ENCODE results near the gene COMMD4. TPM values are rescaled to one million over a fixed set of nuclear protein-coding genes. Genes with fewer than 3 reads are reported as not detected.
"Not testable (repeated sequence)": the region's sequence is repeated elsewhere in the genome, so short reads cannot be mapped to it uniquely, and the experiment has no call there.

COMMD4 gene
- total RNA-seq, 3 donors from 2014 or later = 61.6 to 66.6 (median 63.6) TPM

DNA sequence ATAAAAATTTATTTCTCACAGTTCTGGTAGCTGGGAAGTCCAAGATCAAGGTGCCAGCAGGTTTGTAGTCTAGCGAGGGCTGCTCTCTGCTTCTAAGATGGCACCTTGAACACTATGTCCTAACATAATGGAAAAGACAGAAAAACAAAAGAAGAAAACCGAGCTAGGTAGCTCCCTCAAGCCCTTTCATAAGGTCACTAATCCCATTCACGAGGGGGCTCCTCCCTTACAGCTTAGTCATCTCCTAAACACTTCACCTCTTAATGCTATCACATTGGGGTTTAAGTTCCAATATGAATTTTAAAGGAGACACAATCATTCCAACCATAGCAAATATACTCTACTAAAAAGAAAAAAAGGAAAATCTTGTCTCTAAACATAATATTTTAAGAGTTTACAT, 29.7 kb upstream of the COMMD4 start:
- Histone ChIP-seq H3K27me3 (no peaks in the 10 kb centered on the region), H3K27ac (no peak overlapping the region), H3K4me1 (no peaks in the 10 kb centered on the region), H3K4me3 (no peak overlapping the region), H3K36me3 (no peaks in the 10 kb centered on the region), H3K9me3 (no peaks in the 10 kb centered on the region)
- no peak for DNase-seq (ENCODE audit: low spot score in 2 of 2)
- intact Hi-C loops (cut with DNase I; ENCODE audit: low total_unique reads) = no loop called here
- TF ChIP-seq POLR2AphosphoS5 (IDR thresholded peaks at IDR 0.05) (no peak), POLR2A (IDR thresholded peaks at IDR 0.05) (no peak)
- TF ChIP-seq, protein P1, sequence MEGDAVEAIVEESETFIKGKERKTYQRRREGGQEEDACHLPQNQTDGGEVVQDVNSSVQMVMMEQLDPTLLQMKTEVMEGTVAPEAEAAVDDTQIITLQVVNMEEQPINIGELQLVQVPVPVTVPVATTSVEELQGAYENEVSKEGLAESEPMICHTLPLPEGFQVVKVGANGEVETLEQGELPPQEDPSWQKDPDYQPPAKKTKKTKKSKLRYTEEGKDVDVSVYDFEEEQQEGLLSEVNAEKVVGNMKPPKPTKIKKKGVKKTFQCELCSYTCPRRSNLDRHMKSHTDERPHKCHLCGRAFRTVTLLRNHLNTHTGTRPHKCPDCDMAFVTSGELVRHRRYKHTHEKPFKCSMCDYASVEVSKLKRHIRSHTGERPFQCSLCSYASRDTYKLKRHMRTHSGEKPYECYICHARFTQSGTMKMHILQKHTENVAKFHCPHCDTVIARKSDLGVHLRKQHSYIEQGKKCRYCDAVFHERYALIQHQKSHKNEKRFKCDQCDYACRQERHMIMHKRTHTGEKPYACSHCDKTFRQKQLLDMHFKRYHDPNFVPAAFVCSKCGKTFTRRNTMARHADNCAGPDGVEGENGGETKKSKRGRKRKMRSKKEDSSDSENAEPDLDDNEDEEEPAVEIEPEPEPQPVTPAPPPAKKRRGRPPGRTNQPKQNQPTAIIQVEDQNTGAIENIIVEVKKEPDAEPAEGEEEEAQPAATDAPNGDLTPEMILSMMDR (IDR thresholded peaks at IDR 0.05) = no peak

DNA sequence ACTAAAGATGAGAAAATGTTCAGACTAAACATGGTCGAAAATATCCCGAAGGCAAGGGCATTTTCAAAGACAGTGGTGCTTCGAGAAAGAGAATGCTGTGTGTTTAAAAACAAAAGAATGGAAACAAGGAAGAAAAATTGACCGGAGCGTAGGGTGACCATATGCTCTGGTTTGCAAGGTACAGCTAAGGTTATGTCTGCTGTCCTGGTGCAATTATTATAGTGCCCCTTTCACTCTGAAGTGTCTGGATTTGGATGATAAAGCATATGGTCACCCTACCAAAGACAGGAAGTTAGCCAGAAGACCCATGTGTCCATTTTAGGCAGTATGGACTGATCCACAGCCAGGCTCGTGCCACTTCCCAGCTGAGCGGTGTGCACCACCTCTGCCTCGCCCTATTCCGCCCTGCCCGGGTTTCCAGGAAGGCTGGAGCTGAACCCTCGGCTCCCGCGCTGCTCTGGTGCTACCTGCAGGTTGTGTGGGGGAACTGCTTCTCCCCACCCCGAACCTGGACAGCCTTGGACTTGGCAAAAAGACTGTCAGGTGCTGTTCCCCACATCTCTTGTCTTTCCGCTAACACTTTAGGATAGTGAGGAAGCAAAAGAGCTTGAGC, 28.0 kb upstream of the COMMD4 start:
- TF ChIP-seq POLR2A (IDR thresholded peaks at IDR 0.05) = no peak
- TF ChIP-seq, protein P1 (IDR thresholded peaks at IDR 0.05) = peak in 1 of 3 donors; percentile 16
- Histone ChIP-seq H3K36me3 (no peaks in the 10 kb centered on the region), H3K9me3 (no peaks in the 10 kb centered on the region), H3K27me3 (no peaks in the 10 kb centered on the region), H3K4me1 (no peaks in the 10 kb centered on the region), H3K4me3 (no peak overlapping the region), H3K27ac (no peak overlapping the region)
- DNase-seq (ENCODE audit: low spot score in 2 of 2) = no peak
- intact Hi-C loops (cut with DNase I; ENCODE audit: low total_unique reads) = no loop called here

DNA sequence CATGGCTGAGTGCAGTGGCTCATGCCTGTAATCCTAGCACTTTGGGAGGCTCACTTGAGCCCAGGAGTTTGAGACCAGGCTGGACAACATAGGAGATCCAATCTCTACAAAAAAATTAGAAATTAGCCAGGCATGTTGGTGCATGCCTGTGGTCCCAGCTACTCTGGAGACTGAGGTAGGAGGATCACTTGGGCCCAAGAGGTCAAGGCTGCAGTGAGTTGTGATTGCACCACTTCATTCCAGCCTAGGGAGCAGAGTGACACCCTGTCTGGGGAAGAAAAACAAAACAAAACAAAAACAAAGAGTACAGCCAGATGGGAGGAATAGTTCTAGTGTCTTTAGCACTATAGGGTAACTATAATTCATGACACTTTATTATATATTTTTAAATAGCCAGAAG, 26.2 kb upstream of the COMMD4 start:
- no peaks in the 10 kb centered on the region for H3K9me3 ChIP-seq
- no peak overlapping the region for H3K27ac ChIP-seq
- intact Hi-C loops (cut with DNase I; ENCODE audit: low total_unique reads) = no loop called here
- no peaks in the 10 kb centered on the region for H3K27me3 ChIP-seq
- H3K36me3 ChIP-seq = no peaks in the 10 kb centered on the region
- no peak for DNase-seq (ENCODE audit: low spot score in 2 of 2)
- TF ChIP-seq POLR2A (IDR thresholded peaks at IDR 0.05) (no peak), POLR2AphosphoS5 (IDR thresholded peaks at IDR 0.05) (no peak)
- TF ChIP-seq, protein P1 (IDR thresholded peaks at IDR 0.05) = no peak
- H3K4me1 ChIP-seq = no peaks in the 10 kb centered on the region
- no peak overlapping the region for H3K4me3 ChIP-seq

DNA sequence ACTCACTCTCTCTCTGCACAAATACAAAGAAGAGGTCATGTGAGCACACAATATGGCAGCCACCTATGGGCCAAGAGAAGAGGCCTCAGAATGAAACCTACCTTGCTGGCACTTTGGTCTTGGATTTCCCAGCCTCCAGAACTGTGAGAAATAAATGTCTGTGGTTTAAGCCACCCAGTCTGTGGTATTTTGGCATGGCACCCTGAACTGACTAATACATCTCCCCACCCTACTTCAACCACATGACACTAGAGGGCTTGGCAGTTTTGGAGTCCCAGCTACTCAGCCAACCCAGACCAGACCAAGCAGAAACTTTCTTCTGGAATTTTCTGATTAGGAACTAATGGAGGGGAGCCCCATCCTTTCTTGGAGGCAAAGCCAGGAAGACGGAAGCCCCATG, 23.3 kb upstream of the COMMD4 start:
- H3K27ac ChIP-seq; intact Hi-C loops (cut with DNase I; ENCODE audit: low total_unique reads); H3K4me1 ChIP-seq: not testable (repeated sequence)

DNA sequence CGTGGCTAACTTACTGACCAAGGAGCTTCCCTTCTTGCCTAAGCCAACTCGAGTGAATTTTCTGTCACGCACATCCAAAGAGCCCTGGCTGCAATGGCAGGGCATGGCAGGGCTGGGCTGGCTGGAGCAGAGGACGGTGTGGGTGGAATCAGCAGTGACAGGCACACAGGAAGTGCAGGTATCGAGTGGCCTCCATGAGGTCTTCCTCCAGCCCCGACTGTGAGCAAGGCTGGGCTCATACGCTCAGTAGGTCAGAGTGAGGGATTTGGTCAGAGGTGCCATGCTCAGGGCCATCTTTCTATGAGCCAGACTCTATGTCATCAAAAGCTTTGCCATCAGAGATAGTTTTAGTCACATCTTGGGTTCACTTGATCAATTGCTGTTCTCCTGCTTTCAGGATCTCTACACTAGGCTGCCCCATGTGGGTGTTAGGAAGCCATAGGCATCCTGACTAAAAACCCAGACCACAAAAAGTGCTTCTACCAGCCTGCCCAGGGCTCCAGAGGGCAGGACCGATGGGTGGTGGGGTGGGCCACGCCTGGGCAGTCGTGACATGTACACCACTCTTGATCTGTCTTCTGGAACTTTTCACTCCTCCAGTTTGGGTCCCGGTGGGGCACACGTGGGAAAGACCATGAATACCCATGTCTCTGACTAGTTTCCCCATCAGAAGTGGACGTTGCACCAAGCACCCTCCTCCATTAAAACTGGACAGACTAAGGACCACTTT, 22.6 kb upstream of the COMMD4 start:
- no peaks in the 10 kb centered on the region for H3K27me3 ChIP-seq
- TF ChIP-seq POLR2A (IDR thresholded peaks at IDR 0.05) = no peak
- no peak for TF ChIP-seq POLR2AphosphoS5 (IDR thresholded peaks at IDR 0.05)
- TF ChIP-seq, protein P1 (IDR thresholded peaks at IDR 0.05) = no peak
- no peaks in the 10 kb centered on the region for H3K9me3 ChIP-seq
- no peaks in the 10 kb centered on the region for H3K36me3 ChIP-seq
- no peak overlapping the region for H3K27ac ChIP-seq
- DNase-seq (ENCODE audit: low spot score in 2 of 2) = no peak
- H3K4me1 ChIP-seq = no peaks in the 10 kb centered on the region
- no peak overlapping the region for H3K4me3 ChIP-seq
- intact Hi-C loops (cut with DNase I; ENCODE audit: low total_unique reads) = no loop called here

More for the DNA sequence above, 23.3 kb upstream of the COMMD4 start:
- H3K9me3 ChIP-seq; H3K36me3 ChIP-seq; H3K4me3 ChIP-seq; DNase-seq (ENCODE audit: low spot score in 2 of 2); H3K27me3 ChIP-seq: not testable (repeated sequence)
